SW 1271 (cell line): ENCODE data around the gene RGL4.
"Not testable (repeated sequence)": the region's sequence is repeated elsewhere in the genome, so short reads cannot be mapped to it uniquely, and the experiment has no call there.

Experiments
- DNase-seq, 2 experiments: peaks; one replicate each; lab custom pipeline; 2025; lab: John Stamatoyannopoulos, UW

The RGL4 gene, protein sequence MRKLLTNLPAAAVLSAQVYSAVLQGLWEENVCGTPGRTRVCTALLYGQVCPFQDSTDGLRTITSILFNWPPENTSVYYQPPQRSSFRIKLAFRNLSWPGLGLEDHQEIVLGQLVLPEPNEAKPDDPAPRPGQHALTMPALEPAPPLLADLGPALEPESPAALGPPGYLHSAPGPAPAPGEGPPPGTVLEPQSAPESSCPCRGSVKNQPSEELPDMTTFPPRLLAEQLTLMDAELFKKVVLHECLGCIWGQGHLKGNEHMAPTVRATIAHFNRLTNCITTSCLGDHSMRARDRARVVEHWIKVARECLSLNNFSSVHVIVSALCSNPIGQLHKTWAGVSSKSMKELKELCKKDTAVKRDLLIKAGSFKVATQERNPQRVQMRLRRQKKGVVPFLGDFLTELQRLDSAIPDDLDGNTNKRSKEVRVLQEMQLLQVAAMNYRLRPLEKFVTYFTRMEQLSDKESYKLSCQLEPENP

DNA sequence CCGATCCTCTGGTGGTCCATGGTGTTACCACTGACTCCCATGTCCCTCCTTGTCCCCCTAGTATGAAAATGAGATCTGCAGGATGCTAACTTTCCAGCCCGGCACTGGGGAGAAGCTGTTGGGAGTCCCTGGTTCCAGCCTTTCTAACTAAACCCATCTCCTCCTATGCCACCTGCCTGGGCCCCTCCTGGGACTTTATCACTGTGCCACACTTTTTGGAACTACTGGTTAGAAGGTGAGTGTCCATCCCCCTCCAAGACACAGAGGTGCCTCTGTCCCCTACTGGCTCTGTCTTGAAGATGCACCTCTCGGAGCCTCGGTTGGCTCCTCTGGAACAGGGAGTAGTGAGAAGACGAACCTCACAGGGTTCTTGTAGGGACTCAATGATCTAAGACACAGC is at the start of gene RGL4:
Gene RGL4 (plus strand): TSS at position 301 of the 400 bp plus-strand sequence. CDS start 1,018 bp downstream, outside the sequence.
- DNase-seq: no peak

DNA sequence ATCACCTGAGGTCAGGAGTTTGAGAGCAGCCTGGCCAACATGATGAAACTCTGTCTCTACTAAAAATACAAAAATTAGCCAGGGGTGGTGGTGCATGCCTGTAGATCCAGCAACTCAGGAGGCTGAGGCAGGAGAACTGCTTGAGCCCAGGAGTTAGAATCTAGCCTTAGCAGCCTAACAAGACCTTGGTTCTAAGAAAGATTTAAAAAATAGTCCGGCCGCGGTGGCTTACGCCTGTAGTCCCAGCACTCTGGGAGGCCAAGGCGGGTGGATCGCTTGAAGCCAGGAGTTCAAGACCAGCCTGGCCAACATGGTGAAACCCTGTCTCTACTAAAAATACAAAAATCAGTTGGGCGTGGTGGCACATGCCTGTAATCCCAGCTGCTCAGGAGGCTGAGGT is 44.3 kb upstream of the RGL4 start:
- DNase-seq: not testable (repeated sequence)

- DNase-seq: no peak
Measured at GRCh38 chr22:23649071-23649501, 41.7 kb upstream of the RGL4 start.

- DNase-seq: no peak
Measured at GRCh38 chr22:23651676-23652075, 39.1 kb upstream of the RGL4 start.

- no peak for DNase-seq
Measured at GRCh38 chr22:23652286-23652685, 38.5 kb upstream of the RGL4 start.

- no peak for DNase-seq
Measured at GRCh38 chr22:23652711-23653110, 38.1 kb upstream of the RGL4 start.

DNA sequence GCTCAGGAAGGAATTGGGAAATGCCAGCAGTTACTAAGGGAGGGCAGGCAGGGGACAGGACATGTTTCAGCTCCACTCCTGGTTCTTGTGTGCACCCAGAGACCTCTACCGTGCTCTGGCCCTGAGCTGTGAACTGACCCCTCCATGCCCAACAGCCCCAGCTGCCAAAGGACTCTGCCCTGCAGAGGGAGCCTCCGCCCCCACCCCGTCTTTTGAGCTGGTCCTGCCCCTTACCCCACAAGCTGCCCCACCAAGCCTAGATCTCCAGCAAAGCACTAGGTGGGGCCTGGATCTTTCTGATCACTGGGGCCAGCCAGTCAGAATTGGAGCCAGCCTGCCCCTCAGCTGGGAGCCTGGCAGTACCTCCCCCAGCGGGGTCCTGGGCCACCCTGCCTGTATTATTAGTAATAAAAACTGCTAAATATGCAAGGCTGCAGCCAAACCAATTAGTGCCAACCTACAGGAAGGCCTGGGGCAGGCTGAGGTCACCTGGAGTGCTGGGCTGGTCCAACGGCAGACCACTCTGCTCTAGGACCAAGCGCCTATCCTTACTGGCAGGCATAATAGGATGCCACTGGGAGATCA is 34.8 kb upstream of the RGL4 start:
- DNase-seq: no peak

DNA sequence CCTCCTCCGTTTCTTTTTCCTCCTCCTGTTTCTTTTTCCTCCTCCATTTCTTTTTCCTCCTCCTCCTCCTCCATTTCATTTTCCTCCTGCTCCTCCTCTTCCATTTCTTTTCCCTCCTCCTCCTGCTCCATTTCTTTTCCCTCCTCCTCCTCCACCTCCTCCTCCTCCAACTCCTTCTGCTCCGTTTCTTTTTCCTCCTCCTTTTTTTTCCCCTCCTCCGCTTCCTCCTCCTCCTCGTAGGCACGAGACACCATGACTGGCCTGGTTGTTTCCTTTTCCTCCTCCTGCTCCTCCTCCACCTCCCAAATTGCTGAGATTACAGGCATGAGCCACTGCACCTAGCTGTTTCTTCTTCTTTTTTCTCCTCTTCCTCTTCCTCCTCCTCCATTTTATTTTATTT is 33.1 kb upstream of the RGL4 start:
- no peak for DNase-seq

DNA sequence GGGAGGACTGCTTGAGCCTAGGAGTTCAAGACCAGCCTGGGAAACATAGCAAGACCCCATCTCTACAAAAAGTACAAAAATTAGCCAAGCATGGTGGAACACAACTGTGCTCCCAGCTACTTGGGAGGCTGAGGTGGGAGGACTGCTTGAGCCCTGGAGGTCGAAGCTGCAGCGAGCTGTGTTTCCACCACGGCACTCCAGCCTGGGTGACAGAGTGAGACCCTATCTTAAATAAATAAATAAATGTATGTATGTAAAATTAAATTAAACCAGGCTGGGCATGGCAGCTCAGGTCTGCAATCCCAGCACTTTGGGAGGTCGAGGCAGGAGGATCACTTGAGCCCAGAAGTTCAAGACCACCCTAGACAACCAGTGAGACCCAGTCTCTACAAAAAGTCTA is 30.4 kb upstream of the RGL4 start:
- not testable (repeated sequence) for DNase-seq

DNA sequence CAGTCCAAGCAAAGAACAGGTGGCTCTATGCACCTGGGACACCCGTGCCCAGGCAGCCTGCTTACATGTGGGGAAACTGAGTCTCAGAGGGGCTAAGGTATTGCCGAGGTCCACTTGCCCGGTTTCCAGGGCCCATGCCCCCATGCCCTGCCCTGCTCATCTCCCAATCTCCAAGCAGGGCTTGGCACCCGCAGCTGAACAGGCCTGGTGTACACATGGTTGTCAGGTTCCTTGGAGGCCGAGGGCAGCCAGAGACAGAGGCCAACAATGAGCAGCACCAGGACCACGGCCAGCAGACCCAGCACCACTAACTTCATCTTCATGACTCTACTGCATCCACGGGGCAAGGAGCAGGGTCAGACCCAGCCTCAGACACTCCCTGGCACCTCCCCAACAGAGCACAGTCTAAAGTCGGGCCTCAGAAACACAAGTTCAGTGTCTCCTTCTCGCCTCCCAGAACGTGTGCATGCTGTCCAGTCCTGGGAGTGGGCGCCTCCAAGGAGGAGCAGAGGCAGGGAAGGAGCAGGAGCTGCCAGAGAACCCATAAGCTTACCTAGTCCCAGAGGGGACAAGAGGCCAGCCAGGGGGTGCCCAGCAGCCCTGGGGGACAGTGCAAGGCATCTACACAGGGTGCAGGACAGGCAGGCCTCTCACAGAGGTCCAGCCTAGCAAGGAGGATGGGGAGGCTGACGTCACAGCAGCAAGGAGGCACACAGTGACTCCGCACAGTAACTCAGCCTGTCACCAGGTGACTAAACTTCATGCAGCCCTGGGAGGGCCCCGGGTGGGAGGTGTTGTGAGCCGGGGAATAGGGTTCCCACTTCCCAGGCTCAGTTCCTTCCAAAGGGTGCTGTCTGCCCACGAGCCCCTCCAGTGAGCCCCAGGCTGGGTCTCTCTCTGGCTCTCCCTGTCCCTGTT is 20.2 kb upstream of the RGL4 start:
- DNase-seq: no peak

DNA sequence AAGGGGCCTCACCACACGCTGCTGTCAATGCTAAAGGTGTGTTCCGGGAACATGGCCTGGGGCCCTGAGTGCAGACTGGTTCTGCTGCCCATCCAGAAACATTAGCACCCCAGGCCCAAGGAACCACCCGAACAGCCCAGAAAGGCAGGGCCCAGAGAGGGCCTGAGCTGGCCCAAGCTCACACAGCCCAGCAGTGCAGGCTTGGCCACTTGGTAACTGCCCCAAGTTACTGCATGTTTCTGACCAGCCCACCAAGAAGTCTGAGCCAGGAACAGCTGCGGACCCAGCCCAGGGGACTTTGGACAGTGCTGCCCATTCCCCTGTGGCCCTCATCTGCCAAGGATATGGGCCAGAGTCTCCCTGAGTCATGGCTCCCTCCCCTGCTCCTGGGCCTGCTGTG is 19.4 kb upstream of the RGL4 start:
- DNase-seq: not testable (repeated sequence)

- not testable (repeated sequence) for DNase-seq
Measured at GRCh38 chr22:23672307-23673049, 18.3 kb upstream of the RGL4 start.

DNA sequence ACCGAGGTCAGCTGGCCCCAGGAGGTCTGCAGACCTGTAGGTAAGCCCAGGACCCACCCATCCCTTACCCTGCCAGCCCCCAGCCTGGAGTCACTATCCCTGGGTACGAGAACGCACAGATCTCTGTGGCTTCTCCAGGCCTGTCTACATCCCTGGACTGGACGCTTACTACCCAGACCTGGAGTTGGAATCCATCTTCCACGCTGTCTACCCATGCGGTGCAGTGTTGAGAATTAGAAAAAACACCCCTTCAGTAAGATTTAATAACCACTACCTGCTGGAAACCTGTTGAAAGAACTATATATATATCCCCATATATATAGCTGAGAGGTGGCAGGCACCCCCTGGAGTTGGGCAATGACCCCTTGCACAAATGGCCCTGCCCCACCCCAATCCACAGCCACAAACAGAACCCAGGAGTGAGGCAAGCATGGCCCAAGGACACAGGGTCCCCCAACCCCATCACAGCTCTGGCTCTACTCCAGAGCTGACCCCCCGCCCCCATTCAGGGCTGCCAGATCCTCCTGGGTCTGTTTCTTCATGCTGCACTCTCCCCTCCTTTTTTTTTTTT is 17.7 kb upstream of the RGL4 start:
- no peak for DNase-seq

- DNase-seq: no peak
Measured at GRCh38 chr22:23673826-23674690, 16.8 kb upstream of the RGL4 start.

GRCh38 chr22:23674886-23675501 is 15.8 kb upstream of the RGL4 start:
- not testable (repeated sequence) for DNase-seq

- no peak for DNase-seq
Measured at GRCh38 chr22:23675502-23676415, 15.1 kb upstream of the RGL4 start.

- not testable (repeated sequence) for DNase-seq
Measured at GRCh38 chr22:23676841-23677700, 13.7 kb upstream of the RGL4 start.

- no peak for DNase-seq
Measured at GRCh38 chr22:23677701-23677995, 13.2 kb upstream of the RGL4 start.
